ENCODE measurements around the gene MYO16.
"Not testable (repeated sequence)": the region's sequence is repeated elsewhere in the genome, so short reads cannot be mapped to it uniquely, and the experiment has no call there.

MYO16 gene

GRCh38 chr13:108903613-108904012 lies 274.2 kb downstream of the MYO16 start:
- DNase-seq, result no peak

GRCh38 chr13:108911807-108912206 lies 282.4 kb downstream of the MYO16 start:
- no peak for DNase-seq

- DNase-seq, result not testable (repeated sequence)
These were observed 284.3 kb downstream of the MYO16 start for GRCh38 chr13:108913731-108914130.

- DNase-seq, result no peak
These were observed 285.8 kb downstream of the MYO16 start for GRCh38 chr13:108915095-108915633.

- peak; percentile 38 to 52 for DNase-seq
These were observed 286.5 kb downstream of the MYO16 start for GRCh38 chr13:108915634-108916512.

GRCh38 chr13:108917581-108917980 lies 288.2 kb downstream of the MYO16 start:
- DNase-seq, result no peak

- no peak for DNase-seq
These were observed 289.9 kb downstream of the MYO16 start for GRCh38 chr13:108919036-108919907.

GRCh38 chr13:108920137-108920536 lies 290.7 kb downstream of the MYO16 start:
- DNase-seq, result no peak

- DNase-seq, result no peak
These were observed 291.8 kb downstream of the MYO16 start for GRCh38 chr13:108921238-108921637.

- DNase-seq, result no peak
These were observed 292.7 kb downstream of the MYO16 start for GRCh38 chr13:108922108-108922507.

- DNase-seq, result no peak
These were observed 294.1 kb downstream of the MYO16 start for GRCh38 chr13:108923386-108924047.

- DNase-seq, result no peak
These were observed 294.7 kb downstream of the MYO16 start for GRCh38 chr13:108924134-108924533.

- no peak for DNase-seq
These were observed 295.1 kb downstream of the MYO16 start for GRCh38 chr13:108924541-108924940.

- no peak for DNase-seq
These were observed 295.7 kb downstream of the MYO16 start for GRCh38 chr13:108925070-108925469.

- no peak for DNase-seq
These were observed 297.5 kb downstream of the MYO16 start for GRCh38 chr13:108926862-108927261.

- no peak for DNase-seq
These were observed 298.2 kb downstream of the MYO16 start for GRCh38 chr13:108927615-108928014.

GRCh38 chr13:108929532-108930206 lies 300.3 kb downstream of the MYO16 start:
- DNase-seq, result no peak

- no peak for DNase-seq
These were observed 302.8 kb downstream of the MYO16 start for GRCh38 chr13:108932196-108932595.

- no peak for DNase-seq
These were observed 303.6 kb downstream of the MYO16 start for GRCh38 chr13:108933061-108933460.

- DNase-seq, result no peak
These were observed 308.7 kb downstream of the MYO16 start for GRCh38 chr13:108938155-108938554.

- no peak for DNase-seq
These were observed 310.7 kb downstream of the MYO16 start for GRCh38 chr13:108940121-108940520.

GRCh38 chr13:108943842-108944241 lies 314.4 kb downstream of the MYO16 start:
- no peak for DNase-seq
